IPS DF 4.7 (cell line): ENCODE results near the gene DCLK2.

ENCODE experiments used
- DNase-seq: peaks from one replicate; pipeline ENCODE4 v3.0.0-alpha.2; 2013; ENCODE audit warnings: low spot score; ENCODE audit errors: extremely low read depth

DCLK2 gene

GRCh38 chr4:150236626-150237025, 158.4 kb downstream of the DCLK2 start:
- DNase-seq, result no peak

GRCh38 chr4:150237110-150237872, 159.0 kb downstream of the DCLK2 start:
- no peak for DNase-seq

GRCh38 chr4:150238591-150238990, 160.3 kb downstream of the DCLK2 start:
- no peak for DNase-seq

- DNase-seq, result no peak
Measured at GRCh38 chr4:150240011-150240410, 161.8 kb downstream of the DCLK2 start.

GRCh38 chr4:150242820-150243458, 164.7 kb downstream of the DCLK2 start:
- no peak for DNase-seq

- no peak for DNase-seq
Measured at GRCh38 chr4:150243932-150244331, 165.7 kb downstream of the DCLK2 start.

GRCh38 chr4:150244600-150244999, 166.4 kb downstream of the DCLK2 start:
- no peak for DNase-seq

GRCh38 chr4:150247184-150247583, 168.9 kb downstream of the DCLK2 start:
- DNase-seq, result no peak

- no peak for DNase-seq
Measured at GRCh38 chr4:150248181-150248580, 169.9 kb downstream of the DCLK2 start.

- no peak for DNase-seq
Measured at GRCh38 chr4:150250293-150250997, 172.2 kb downstream of the DCLK2 start.

- DNase-seq, result no peak
Measured at GRCh38 chr4:150250998-150251651, 172.9 kb downstream of the DCLK2 start.

- DNase-seq, result no peak
Measured at GRCh38 chr4:150251752-150252190, 173.5 kb downstream of the DCLK2 start.

GRCh38 chr4:150252306-150252705, 174.1 kb downstream of the DCLK2 start:
- DNase-seq, result no peak

GRCh38 chr4:150252741-150253140, 174.5 kb downstream of the DCLK2 start:
- no peak for DNase-seq

GRCh38 chr4:150253416-150253815, 175.2 kb downstream of the DCLK2 start:
- no peak for DNase-seq

GRCh38 chr4:150253965-150254630, 175.9 kb downstream of the DCLK2 start:
- no peak for DNase-seq

- no peak for DNase-seq
Measured at GRCh38 chr4:150255610-150256224, 177.5 kb downstream of the DCLK2 start.

GRCh38 chr4:150256225-150256620, 178.0 kb downstream of the DCLK2 start:
- DNase-seq, result no peak

GRCh38 chr4:150256841-150257730, 178.8 kb downstream of the DCLK2 start:
- DNase-seq, result no peak

- DNase-seq, result no peak
Measured at GRCh38 chr4:150258569-150258968, 180.3 kb downstream of the DCLK2 start.
